ENCODE measurements around the gene NTN1. TPM values are rescaled to one million over a fixed set of nuclear protein-coding genes. Genes with fewer than 3 reads are reported as not detected.

The NTN1 gene
- total RNA-seq, 1 experiment from 2014 or later = 0.94 TPM

- BruUV-seq (replicated peaks) = no TSS peak
- no peak for DNase-seq
- no peak for TF ChIP-seq CTCF (IDR thresholded peaks at IDR 0.05; ENCODE audit: unreplicated experiment)
- Mint-ChIP-seq H3K36me3 (ENCODE audit: insufficient read depth, unreplicated experiment) (no peaks in the 10 kb centered on the region), H3K9me3 (ENCODE audit: low read depth, unreplicated experiment) (no peaks in the 10 kb centered on the region), H3K27ac (ENCODE audit: unreplicated experiment) (no peak overlapping the region), H3K27me3 (ENCODE audit: unreplicated experiment) (peaks cover 51% of the 10 kb centered on the region), H3K4me3 (ENCODE audit: low read depth, unreplicated experiment) (no peak overlapping the region), H3K4me1 (ENCODE audit: low read depth, unreplicated experiment) (no peaks in the 10 kb centered on the region)
- intact Hi-C loops (cut with micrococcal nuclease; ENCODE audit: unreplicated experiment) = no loop called here
- CTCF ChIA-PET = no interaction called here
These were observed 100.0 kb downstream of the NTN1 start for GRCh38 chr17:9121186-9121820.

GRCh38 chr17:9123594-9124553 lies 102.6 kb downstream of the NTN1 start:
- intact Hi-C loops (cut with micrococcal nuclease; ENCODE audit: unreplicated experiment) = no loop called here
- Mint-ChIP-seq H3K9me3 (ENCODE audit: low read depth, unreplicated experiment) (no peaks in the 10 kb centered on the region), H3K27ac (ENCODE audit: unreplicated experiment) (no peak overlapping the region), H3K4me1 (ENCODE audit: low read depth, unreplicated experiment) (no peaks in the 10 kb centered on the region), H3K4me3 (ENCODE audit: low read depth, unreplicated experiment) (no peak overlapping the region), H3K27me3 (ENCODE audit: unreplicated experiment) (peaks cover 53% of the 10 kb centered on the region), H3K36me3 (ENCODE audit: insufficient read depth, unreplicated experiment) (no peaks in the 10 kb centered on the region)
- CTCF ChIA-PET = no interaction called here
- no TSS peak for BruUV-seq (replicated peaks)
- no peak for DNase-seq
- no peak for TF ChIP-seq CTCF (IDR thresholded peaks at IDR 0.05; ENCODE audit: unreplicated experiment)

- Mint-ChIP-seq H3K4me3 (ENCODE audit: low read depth, unreplicated experiment) (no peak overlapping the region), H3K9me3 (ENCODE audit: low read depth, unreplicated experiment) (no peaks in the 10 kb centered on the region), H3K27me3 (ENCODE audit: unreplicated experiment) (peaks cover 53% of the 10 kb centered on the region), H3K4me1 (ENCODE audit: low read depth, unreplicated experiment) (no peaks in the 10 kb centered on the region), H3K36me3 (ENCODE audit: insufficient read depth, unreplicated experiment) (no peaks in the 10 kb centered on the region), H3K27ac (ENCODE audit: unreplicated experiment) (no peak overlapping the region)
- CTCF ChIA-PET = no interaction called here
- TF ChIP-seq CTCF (IDR thresholded peaks at IDR 0.05; ENCODE audit: unreplicated experiment) = no peak
- DNase-seq = no peak
- no TSS peak for BruUV-seq (replicated peaks)
- intact Hi-C loops (cut with micrococcal nuclease; ENCODE audit: unreplicated experiment) = no loop called here
These were observed 103.2 kb downstream of the NTN1 start for GRCh38 chr17:9124554-9124935.

GRCh38 chr17:9125722-9126121 lies 104.4 kb downstream of the NTN1 start:
- no peak for TF ChIP-seq CTCF (IDR thresholded peaks at IDR 0.05; ENCODE audit: unreplicated experiment)
- Mint-ChIP-seq H3K27me3 (ENCODE audit: unreplicated experiment) (peaks cover 59% of the 10 kb centered on the region), H3K36me3 (ENCODE audit: insufficient read depth, unreplicated experiment) (no peaks in the 10 kb centered on the region), H3K4me3 (ENCODE audit: low read depth, unreplicated experiment) (no peak overlapping the region), H3K9me3 (ENCODE audit: low read depth, unreplicated experiment) (no peaks in the 10 kb centered on the region), H3K4me1 (ENCODE audit: low read depth, unreplicated experiment) (no peaks in the 10 kb centered on the region), H3K27ac (ENCODE audit: unreplicated experiment) (no peak overlapping the region)
- CTCF ChIA-PET = interaction anchor here (0.5 kb wide), 1 partner anchor 279 kb away, joined by 3 read pairs; no protein-coding TSS in a partner anchor
- DNase-seq = no peak
- no TSS peak for BruUV-seq (replicated peaks)
- intact Hi-C loops (cut with micrococcal nuclease; ENCODE audit: unreplicated experiment) = no loop called here

Data from Calu3 (cell line).